K562 (cell line): ENCODE measurements around the gene CPED1. TPM values are rescaled to one million over a fixed set of nuclear protein-coding genes. Genes with fewer than 3 reads are reported as not detected.

Experiments used
- ATAC-seq: fragments of 200-7000 bp; cut with Tn5 transposase; 3 replicates; pipeline ENCODE4 v1.9.1; 2020; ENCODE audit warnings: moderate library complexity
- BruUV-seq: library from RNA; stranded (reverse); fragments of 400-500 nt; replicated peaks from 2 replicates; lab custom pipeline; 2021; lab: Mats Ljungman, UMichigan
- CTCF ChIA-PET: fragments of 300-600 bp; formaldehyde crosslinking; extraction: SDS; loops from one replicate; lab custom pipeline; 2021; ENCODE audit warnings: low intra/inter-chr PET ratio; lab: Yijun Ruan, JAX
- POLR2A ChIA-PET: fragments of 300-600, 350-650 bp; sonication (Branson Sonifier 250); formaldehyde crosslinking; extraction: SDS; loops from one replicate; lab custom pipeline; 2021; ENCODE audit warnings: antibody characterized with exemption, inconsistent platforms; lab: Yijun Ruan, JAX
- DNase-seq, 4 experiments: peaks; one replicate each; pipeline versions ENCODE4 v3.0.0 to v3.0.0-alpha.2; 2011 to 2018; ENCODE audit warnings: low spot score in 3 of 4, mixed read lengths in 3 of 4; ENCODE audit errors: extremely low read depth in 1 of 4
- FAIRE-seq: peaks from 2 replicates; lab custom pipeline; 2011; peaks lifted over from hg19 to GRCh38; lab: Jason Lieb, UNC
- H2AFZ ChIP-seq: 2 replicates; pipeline ENCODE4 v1.6.0; 2011; ENCODE audit warnings: low read depth, low read length, control low read depth, inconsistent platforms
- H3K27ac ChIP-seq: fragments of 200-600 bp; 3 replicates; pipeline ENCODE4 v1.8.0; 2011; ENCODE audit warnings: low read depth, mild to moderate bottlenecking, control low read depth, inconsistent platforms, low read length, moderate library complexity, mixed read lengths; ENCODE audit errors: extremely low read depth
- H3K27me3 ChIP-seq, 2 experiments: fragments of 300-600 bp in 1 of 2; 2 replicates in 1 of 2; 3 replicates in 1 of 2; pipeline versions ENCODE4 v1.6.0 to v1.8.0; 2011; ENCODE audit warnings: inconsistent platforms in 2 of 2, low read length in 2 of 2, mild to moderate bottlenecking in 1 of 2, mixed read lengths in 1 of 2, moderate library complexity in 1 of 2; ENCODE audit not compliant: control insufficient read depth in 2 of 2, insufficient read depth in 2 of 2
- H3K36me3 ChIP-seq: fragments of 300-600 bp; 3 replicates; pipeline ENCODE4 v1.8.0; 2011; ENCODE audit warnings: mild to moderate bottlenecking, low read length, inconsistent platforms; ENCODE audit not compliant: control insufficient read depth, insufficient read depth
- H3K4me1 ChIP-seq, 2 experiments: fragments of 200-600 bp in 1 of 2; replicated peaks in 1 of 2; 2 replicates in 1 of 2; 3 replicates in 1 of 2; pipeline versions ENCODE4 v1.5.1 to v1.8.0; 2011; ENCODE audit warnings: inconsistent platforms in 2 of 2, low read length in 2 of 2, mild to moderate bottlenecking in 1 of 2, mixed read lengths in 1 of 2, moderate library complexity in 1 of 2; ENCODE audit not compliant: control insufficient read depth in 2 of 2, insufficient read depth in 2 of 2
- H3K4me2 ChIP-seq: 2 replicates; pipeline ENCODE4 v1.6.1; 2011; ENCODE audit warnings: low read length, control low read depth, inconsistent platforms, mixed read lengths; ENCODE audit not compliant: insufficient read depth
- H3K4me3 ChIP-seq: fragments of 200-600 bp; sonication (generic), shearing (Covaris generic); 2 replicates; pipeline ENCODE4 v1.5.1; 2016; ENCODE audit warnings: control low read depth, inconsistent platforms
- H3K79me2 ChIP-seq: fragments of 200-600 bp; 3 replicates; pipeline ENCODE4 v1.8.0; 2011; ENCODE audit warnings: low read length, inconsistent platforms; ENCODE audit not compliant: control insufficient read depth, insufficient read depth
- H3K9ac ChIP-seq, 2 experiments: 2 replicates each; pipeline versions ENCODE4 v1.6.0 to v1.6.1; 2011; ENCODE audit warnings: low read depth in 2 of 2, low read length in 2 of 2, control low read depth in 1 of 2, inconsistent platforms in 1 of 2, mild to moderate bottlenecking in 1 of 2, mixed read lengths in 1 of 2; ENCODE audit not compliant: insufficient read depth in 1 of 2
- H3K9me1 ChIP-seq: one replicate; pipeline ENCODE4 v1.6.0; 2011; ENCODE audit warnings: inconsistent platforms, mild to moderate bottlenecking, low read length, moderate library complexity; ENCODE audit not compliant: control insufficient read depth, insufficient read depth
- H3K9me3 ChIP-seq: replicated peaks from 2 replicates; pipeline ENCODE4 v1.5.1; 2011; ENCODE audit warnings: low read depth, low read length, inconsistent platforms; ENCODE audit not compliant: control insufficient read depth, insufficient read depth
- H4K20me1 ChIP-seq: replicated peaks from 2 replicates; pipeline ENCODE4 v1.6.1; 2011; ENCODE audit warnings: low read length, inconsistent platforms, mixed read lengths; ENCODE audit not compliant: control insufficient read depth, insufficient read depth
- BACH1 ChIP-seq: fragments of 200-800 bp; sonication (Bioruptor generic); IDR thresholded peaks from 2 replicates; pipeline ENCODE4 v1.6.1; 2016; ENCODE audit warnings: missing genetic modification characterization, missing compliant biosample characterization
- CTBP1 ChIP-seq: fragments of 450-650 bp; IDR thresholded peaks from 2 replicates; pipeline ENCODE4 v1.6.1; 2016; ENCODE audit warnings: borderline replicate concordance
- GATAD2A ChIP-seq: fragments of 450-650 bp; IDR thresholded peaks from 2 replicates; pipeline ENCODE4 v1.6.1; 2017
- LARP7 ChIP-seq: fragments of 450-650 bp; IDR thresholded peaks from 2 replicates; pipeline ENCODE4 v1.6.1; 2016
- LCOR ChIP-seq: sonication (generic); formaldehyde crosslinking; IDR thresholded peaks from 2 replicates; pipeline ENCODE4 v1.8.0; 2022; ENCODE audit warnings: mild to moderate bottlenecking, missing genetic modification reagents
- POLR2AphosphoS5 ChIP-seq: IDR thresholded peaks from 2 replicates; pipeline ENCODE4 v1.6.1; 2011; ENCODE audit warnings: mild to moderate bottlenecking, low read depth, low read length, moderate library complexity; ENCODE audit not compliant: control insufficient read depth, insufficient read depth
- SFPQ ChIP-seq: fragments of 200-400 bp; formaldehyde crosslinking; IDR thresholded peaks from 2 replicates; pipeline ENCODE4 v1.6.1; 2017; ENCODE audit warnings: mild to moderate bottlenecking, low read depth, low read length, moderate library complexity
- ZBTB33 ChIP-seq: sonication (generic); formaldehyde crosslinking; IDR thresholded peaks from 2 replicates; pipeline ENCODE4 v1.8.1; 2023; ENCODE audit warnings: mild to moderate bottlenecking, missing genetic modification reagents
- ZNF217 ChIP-seq: sonication (generic); formaldehyde crosslinking; IDR thresholded peaks from 2 replicates; pipeline ENCODE4 v1.8.0; 2022; ENCODE audit warnings: mild to moderate bottlenecking, missing genetic modification reagents
- ZNF75A ChIP-seq: fragments of 450-650 bp; formaldehyde crosslinking; IDR thresholded peaks from 2 replicates; pipeline ENCODE4 v1.4.0; 2020; ENCODE audit warnings: mild to moderate bottlenecking
- WGBS: fragments of 100-300 bp; shearing (Covaris generic); methylation state at CpG from one replicate; pipeline ENCODE4 v1.1.6; 2016; ENCODE audit warnings: low coverage, mixed read lengths; ENCODE audit not compliant: insufficient coverage; ENCODE audit errors: missing lambda C conversion rate; 5-methylcytosine and 5-hydroxymethylcytosine counted together
- in situ Hi-C: fragments of 300-500 bp; cut with MboI; formaldehyde crosslinking; loops from 4 replicates; pipeline ENCODE4 v1.15.0; 2018; ENCODE audit warnings: inconsistent platforms, mixed read lengths
- intact Hi-C: fragments of 100-400 bp; cut with micrococcal nuclease; formaldehyde crosslinking; loops from 2 replicates; pipeline ENCODE4 v1.14.2; 2022
- polyA plus RNA-seq, 8 experiments: library from polyadenylated mRNA; depleted of rRNA in 4 of 8; stranded (reverse) in 5 of 8; unstranded in 3 of 8; fragments of >200 nt; fragmentation: Nextera tagmentation in 2 of 8; fragmentation: Illumina TruSeq in 1 of 8; extraction: Ambion mirVana in 2 of 8; extraction: Trizol in 1 of 8; gene quantifications; 2 replicates each; pipeline versions ENCODE4 v1.2.1 to v1.2.3, GENCODE V29; 2011 to 2014; ENCODE audit warnings: inconsistent platforms in 1 of 8, missing spikeins in 1 of 8
- total RNA-seq, 7 experiments: library from RNA; depleted of rRNA in 6 of 7; stranded (reverse); fragments of >200 nt in 6 of 7; fragmentation: Illumina TruSeq in 2 of 7; extraction: Trizol in 2 of 7; gene quantifications; 2 replicates each; pipeline versions ENCODE4 v1.2.1 to v1.2.3, GENCODE V29; 2011 to 2021; ENCODE audit warnings: low replicate concordance in 1 of 7
- TF ChIP-seq, protein P1 (sequence below): sonication (generic); formaldehyde crosslinking; IDR thresholded peaks from 2 replicates; pipeline ENCODE4 v1.8.1; 2023; ENCODE audit warnings: mild to moderate bottlenecking, missing genetic modification reagents, moderate library complexity
- TF ChIP-seq, protein P2 (sequence below): sonication (generic); formaldehyde crosslinking; IDR thresholded peaks from 2 replicates; pipeline ENCODE4 v1.8.0; 2022; ENCODE audit warnings: mild to moderate bottlenecking, missing genetic modification reagents

The CPED1 gene
- total and polyA plus RNA-seq, 9 of the 15 experiments (the other 6 are each of a cell fraction or from before 2014, with no cell fraction given), result 195 to 393 (median 290) TPM

DNA sequence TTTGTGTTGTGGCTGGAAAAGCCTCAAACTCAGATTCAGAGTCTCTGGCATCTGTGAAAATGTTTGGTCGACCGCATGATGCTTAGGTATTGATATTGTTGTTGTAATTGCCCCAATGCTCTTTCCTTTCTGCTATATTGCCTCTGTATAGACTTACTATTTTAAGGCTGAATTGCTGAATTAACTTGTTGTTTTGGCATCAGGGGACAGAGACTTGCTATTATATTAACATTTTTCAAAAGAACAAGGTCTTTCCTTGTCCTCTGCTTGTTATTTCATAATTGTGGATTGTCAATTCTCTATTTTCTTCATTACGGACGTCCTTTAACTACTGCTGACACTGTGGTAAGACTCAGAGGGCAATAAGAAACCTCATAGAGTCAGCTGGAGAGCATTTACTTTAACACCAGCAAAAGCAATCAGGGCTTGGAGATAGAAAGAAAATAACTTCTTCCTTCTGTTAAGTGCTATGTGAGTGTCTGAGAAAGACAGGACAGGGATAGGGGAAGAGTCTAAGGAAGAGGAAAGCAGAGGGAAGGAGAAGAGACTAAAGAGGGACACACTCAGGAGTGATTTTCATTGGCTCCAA is 17.6 kb downstream of the CPED1 start:
- POLR2A ChIA-PET, result interaction anchor here (0.7 to 2.4 kb wide), 7 partner anchors 9 to 76 kb away, joined by 3 to 14 read pairs (median 4); no protein-coding TSS in a partner anchor
- Histone ChIP-seq H3K79me2 (peaks cover 100% of the 10 kb centered on the region), H3K36me3 (peaks cover 92% of the 10 kb centered on the region), H2AFZ (peak overlapping the region; percentile 1; the same call in 1 of the 2 replicates), H3K4me3 (peak overlapping the region; percentile 1; the same call in 1 of the 2 replicates), H3K4me1 (peaks cover 23 to 64% of the 10 kb centered on the region in 2 experiments), H3K9ac (peak overlapping the region; percentile 24 to 31; a peak in 3 of 4 replicates), H3K9me1 (no peaks in the 10 kb centered on the region), H3K4me2 (peak overlapping the region; percentile 78), H3K27ac (peak overlapping the region; percentile 62), H4K20me1 (peaks cover 5% of the 10 kb centered on the region; the same call in 1 of the 2 replicates), H3K9me3 (no peaks in the 10 kb centered on the region), H3K27me3 (no peaks in the 10 kb centered on the region)
- CTCF ChIA-PET, result no interaction called here
- in situ Hi-C loops (no loop called here), intact Hi-C loops (no loop called here)
- FAIRE-seq, result no peak
- WGBS, result 23% methylated on average over 4 of the region's 4 CpGs
- no TSS peak for BruUV-seq
- peak; percentile 42 for ATAC-seq
- no peak for DNase-seq
- TF ChIP-seq BACH1 (tag), result no peak; the same call in 1 of the 2 replicates
- no peak for TF ChIP-seq ZNF217 (CRISPR knock-in tag)
- TF ChIP-seq, protein P1, sequence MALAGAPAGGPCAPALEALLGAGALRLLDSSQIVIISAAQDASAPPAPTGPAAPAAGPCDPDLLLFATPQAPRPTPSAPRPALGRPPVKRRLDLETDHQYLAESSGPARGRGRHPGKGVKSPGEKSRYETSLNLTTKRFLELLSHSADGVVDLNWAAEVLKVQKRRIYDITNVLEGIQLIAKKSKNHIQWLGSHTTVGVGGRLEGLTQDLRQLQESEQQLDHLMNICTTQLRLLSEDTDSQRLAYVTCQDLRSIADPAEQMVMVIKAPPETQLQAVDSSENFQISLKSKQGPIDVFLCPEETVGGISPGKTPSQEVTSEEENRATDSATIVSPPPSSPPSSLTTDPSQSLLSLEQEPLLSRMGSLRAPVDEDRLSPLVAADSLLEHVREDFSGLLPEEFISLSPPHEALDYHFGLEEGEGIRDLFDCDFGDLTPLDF (CRISPR knock-in tag), result peak; percentile 34; the same call in 1 of the 2 replicates
- no peak for TF ChIP-seq ZBTB33
- no peak for TF ChIP-seq POLR2AphosphoS5
- TF ChIP-seq LCOR, result peak; percentile 36; the same call in 1 of the 2 replicates
- 0 out of 2 replicates have a peak, but pooled peaks have one; percentile 12 for TF ChIP-seq LARP7
- 0 out of 2 replicates have a peak, but pooled peaks have one; percentile 5 for TF ChIP-seq CTBP1
- TF ChIP-seq ZNF75A (CRISPR knock-in tag), result no peak
- TF ChIP-seq GATAD2A, result no peak
- TF ChIP-seq, protein P2, sequence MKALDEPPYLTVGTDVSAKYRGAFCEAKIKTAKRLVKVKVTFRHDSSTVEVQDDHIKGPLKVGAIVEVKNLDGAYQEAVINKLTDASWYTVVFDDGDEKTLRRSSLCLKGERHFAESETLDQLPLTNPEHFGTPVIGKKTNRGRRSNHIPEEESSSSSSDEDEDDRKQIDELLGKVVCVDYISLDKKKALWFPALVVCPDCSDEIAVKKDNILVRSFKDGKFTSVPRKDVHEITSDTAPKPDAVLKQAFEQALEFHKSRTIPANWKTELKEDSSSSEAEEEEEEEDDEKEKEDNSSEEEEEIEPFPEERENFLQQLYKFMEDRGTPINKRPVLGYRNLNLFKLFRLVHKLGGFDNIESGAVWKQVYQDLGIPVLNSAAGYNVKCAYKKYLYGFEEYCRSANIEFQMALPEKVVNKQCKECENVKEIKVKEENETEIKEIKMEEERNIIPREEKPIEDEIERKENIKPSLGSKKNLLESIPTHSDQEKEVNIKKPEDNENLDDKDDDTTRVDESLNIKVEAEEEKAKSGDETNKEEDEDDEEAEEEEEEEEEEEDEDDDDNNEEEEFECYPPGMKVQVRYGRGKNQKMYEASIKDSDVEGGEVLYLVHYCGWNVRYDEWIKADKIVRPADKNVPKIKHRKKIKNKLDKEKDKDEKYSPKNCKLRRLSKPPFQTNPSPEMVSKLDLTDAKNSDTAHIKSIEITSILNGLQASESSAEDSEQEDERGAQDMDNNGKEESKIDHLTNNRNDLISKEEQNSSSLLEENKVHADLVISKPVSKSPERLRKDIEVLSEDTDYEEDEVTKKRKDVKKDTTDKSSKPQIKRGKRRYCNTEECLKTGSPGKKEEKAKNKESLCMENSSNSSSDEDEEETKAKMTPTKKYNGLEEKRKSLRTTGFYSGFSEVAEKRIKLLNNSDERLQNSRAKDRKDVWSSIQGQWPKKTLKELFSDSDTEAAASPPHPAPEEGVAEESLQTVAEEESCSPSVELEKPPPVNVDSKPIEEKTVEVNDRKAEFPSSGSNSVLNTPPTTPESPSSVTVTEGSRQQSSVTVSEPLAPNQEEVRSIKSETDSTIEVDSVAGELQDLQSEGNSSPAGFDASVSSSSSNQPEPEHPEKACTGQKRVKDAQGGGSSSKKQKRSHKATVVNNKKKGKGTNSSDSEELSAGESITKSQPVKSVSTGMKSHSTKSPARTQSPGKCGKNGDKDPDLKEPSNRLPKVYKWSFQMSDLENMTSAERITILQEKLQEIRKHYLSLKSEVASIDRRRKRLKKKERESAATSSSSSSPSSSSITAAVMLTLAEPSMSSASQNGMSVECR (CRISPR knock-in tag), result no peak
- no peak for TF ChIP-seq SFPQ
